Breast epithelium (tissue), 3 donors: ENCODE measurements around the gene TSFM.

ENCODE experiments used
- CTCF ChIP-seq, 3 donors: fragments of 450-650 bp; IDR thresholded peaks; one replicate each; pipeline ENCODE4 v1.5.1; 2016 to 2017; ENCODE audit warnings: antibody characterized with exemption in 3 of 3, mild to moderate bottlenecking in 3 of 3, moderate library complexity in 3 of 3
- POLR2A ChIP-seq: fragments of 450-650 bp; IDR thresholded peaks from one replicate; pipeline ENCODE4 v1.6.1; 2016; ENCODE audit warnings: antibody characterized with exemption, mild to moderate bottlenecking, moderate library complexity
- POLR2AphosphoS5 ChIP-seq, 3 donors: sonication (generic); formaldehyde crosslinking; IDR thresholded peaks; one replicate each; pipeline ENCODE4 v1.6.1; 2017; ENCODE audit warnings: antibody characterized with exemption in 3 of 3

- TF ChIP-seq CTCF (IDR thresholded peaks at IDR 0.05) (peak in 2 of 3 donors; percentile 6 to 13), POLR2A (no peak), POLR2AphosphoS5 (IDR thresholded peaks at IDR 0.05) (no peak)
Measured at GRCh38 chr12:57772429-57773322, 9.9 kb upstream of the TSFM start, which contains the start of gene EEF1AKMT3.
